ENCODE measurements around the gene IGIP.
A peak's percentile ranks its signal among the peaks of the same experiment; 100 is the strongest.

IGIP gene

DNA sequence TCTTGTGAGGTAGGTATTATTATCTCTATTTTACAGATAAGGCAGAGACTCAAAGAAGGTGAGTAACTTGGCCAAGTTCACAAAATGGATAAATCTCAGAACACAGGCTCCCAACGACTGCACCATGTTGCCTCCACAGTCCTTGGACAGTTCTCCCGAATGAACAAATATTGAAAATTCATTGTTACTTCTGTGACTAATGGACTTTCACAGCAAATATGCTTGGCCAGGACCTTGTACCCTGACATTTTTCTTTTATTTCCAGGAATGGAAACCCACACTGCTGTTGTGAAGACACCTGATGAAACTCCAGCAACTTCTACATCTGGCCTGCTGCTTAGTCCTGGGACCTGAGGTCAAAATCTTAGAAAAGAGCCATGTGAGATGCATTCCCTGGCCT is 46.7 kb downstream of the IGIP start:
- Histone ChIP-seq H3K27ac (replicated peaks) (no peak overlapping the region), H3K4me3 (replicated peaks; ENCODE audit: insufficient read depth, low read length) (no peak overlapping the region), H3K27me3 (ENCODE audit: insufficient read depth, poor library complexity, severe bottlenecking) (no peaks in the 10 kb centered on the region)
- no peak for DNase-seq (ENCODE audit: low read depth in 1 of 2, low spot score in 1 of 2)
- TF ChIP-seq, protein P1, sequence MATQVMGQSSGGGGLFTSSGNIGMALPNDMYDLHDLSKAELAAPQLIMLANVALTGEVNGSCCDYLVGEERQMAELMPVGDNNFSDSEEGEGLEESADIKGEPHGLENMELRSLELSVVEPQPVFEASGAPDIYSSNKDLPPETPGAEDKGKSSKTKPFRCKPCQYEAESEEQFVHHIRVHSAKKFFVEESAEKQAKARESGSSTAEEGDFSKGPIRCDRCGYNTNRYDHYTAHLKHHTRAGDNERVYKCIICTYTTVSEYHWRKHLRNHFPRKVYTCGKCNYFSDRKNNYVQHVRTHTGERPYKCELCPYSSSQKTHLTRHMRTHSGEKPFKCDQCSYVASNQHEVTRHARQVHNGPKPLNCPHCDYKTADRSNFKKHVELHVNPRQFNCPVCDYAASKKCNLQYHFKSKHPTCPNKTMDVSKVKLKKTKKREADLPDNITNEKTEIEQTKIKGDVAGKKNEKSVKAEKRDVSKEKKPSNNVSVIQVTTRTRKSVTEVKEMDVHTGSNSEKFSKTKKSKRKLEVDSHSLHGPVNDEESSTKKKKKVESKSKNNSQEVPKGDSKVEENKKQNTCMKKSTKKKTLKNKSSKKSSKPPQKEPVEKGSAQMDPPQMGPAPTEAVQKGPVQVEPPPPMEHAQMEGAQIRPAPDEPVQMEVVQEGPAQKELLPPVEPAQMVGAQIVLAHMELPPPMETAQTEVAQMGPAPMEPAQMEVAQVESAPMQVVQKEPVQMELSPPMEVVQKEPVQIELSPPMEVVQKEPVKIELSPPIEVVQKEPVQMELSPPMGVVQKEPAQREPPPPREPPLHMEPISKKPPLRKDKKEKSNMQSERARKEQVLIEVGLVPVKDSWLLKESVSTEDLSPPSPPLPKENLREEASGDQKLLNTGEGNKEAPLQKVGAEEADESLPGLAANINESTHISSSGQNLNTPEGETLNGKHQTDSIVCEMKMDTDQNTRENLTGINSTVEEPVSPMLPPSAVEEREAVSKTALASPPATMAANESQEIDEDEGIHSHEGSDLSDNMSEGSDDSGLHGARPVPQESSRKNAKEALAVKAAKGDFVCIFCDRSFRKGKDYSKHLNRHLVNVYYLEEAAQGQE (IDR thresholded peaks at IDR 0.05; ENCODE audit: insufficient replicate concordance, low read depth) = no peak
- TF ChIP-seq SPI1 (IDR thresholded peaks at IDR 0.05; ENCODE audit: borderline replicate concordance, low read depth) = no peak

DNA sequence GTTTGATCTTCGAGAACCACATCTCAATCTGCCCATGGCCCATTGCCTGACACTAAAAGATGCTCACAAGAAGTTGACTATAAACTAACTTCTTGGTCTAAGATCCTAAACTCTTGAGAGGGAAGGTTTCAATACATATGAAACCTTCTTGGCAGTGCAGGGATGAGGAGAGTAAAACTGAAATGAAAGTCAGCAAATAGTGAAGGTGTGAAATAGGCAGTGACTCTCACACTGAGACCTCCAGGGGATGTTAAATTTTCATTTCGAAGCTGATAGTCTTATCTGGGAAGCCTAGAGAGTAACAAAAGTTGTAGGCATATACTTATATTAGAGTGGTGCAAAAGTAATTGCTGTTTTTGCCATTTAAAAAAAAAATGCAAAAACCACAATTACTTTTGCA is 48.3 kb downstream of the IGIP start:
- TF ChIP-seq POLR2AphosphoS5 (IDR thresholded peaks at IDR 0.05; ENCODE audit: low read depth) = no peak
- Histone ChIP-seq H3K27me3 (ENCODE audit: insufficient read depth, poor library complexity, severe bottlenecking) (no peaks in the 10 kb centered on the region), H3K27ac (replicated peaks) (no peak overlapping the region), H3K4me3 (replicated peaks; ENCODE audit: insufficient read depth, low read length) (no peak overlapping the region)
- no peak for DNase-seq (ENCODE audit: low read depth in 1 of 2, low spot score in 1 of 2)

DNA sequence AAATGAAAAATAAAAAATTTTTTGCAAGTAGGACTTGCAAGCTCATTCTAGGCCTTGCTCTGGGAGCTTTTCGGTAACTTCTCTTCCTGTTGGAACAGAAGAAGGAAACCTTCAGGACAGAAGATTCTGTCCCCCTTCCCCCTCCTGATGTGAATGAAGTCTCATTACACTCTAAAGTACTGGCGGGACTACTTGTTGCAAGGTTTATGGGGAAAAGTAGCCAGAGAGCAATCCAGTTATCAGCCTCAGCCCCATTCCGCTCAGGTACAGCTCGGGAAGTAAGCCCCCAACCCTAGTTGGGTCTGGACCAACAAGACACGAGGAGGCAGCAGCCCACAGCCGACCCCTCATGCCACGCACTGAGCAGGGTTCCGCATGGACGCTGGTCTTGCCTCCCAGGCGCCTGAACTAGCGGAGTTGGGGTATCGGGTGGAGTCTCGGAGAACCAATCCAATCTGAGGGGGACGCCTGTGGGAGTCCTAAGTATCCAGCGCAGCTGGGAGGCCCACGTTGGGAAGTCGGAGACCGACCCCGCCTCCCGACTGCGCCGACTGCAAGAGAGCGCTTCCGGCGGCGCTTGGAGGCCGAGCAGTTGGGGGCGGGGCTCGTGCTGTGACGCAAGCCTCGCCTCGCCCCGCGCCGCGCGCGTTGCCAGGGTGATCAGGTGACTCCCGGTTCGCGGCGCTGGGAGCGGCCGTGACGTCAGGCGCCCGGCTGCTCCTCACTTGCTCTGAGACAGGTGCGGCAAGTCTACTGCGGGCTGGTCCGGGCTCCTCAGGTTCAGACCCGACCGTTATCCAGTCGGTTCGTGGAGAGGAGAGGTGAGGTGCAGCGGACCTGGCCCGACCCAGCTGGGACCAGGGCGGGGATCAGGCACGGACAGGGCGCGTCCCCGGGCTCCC is 49.0 kb downstream of the IGIP start, which contains the start of gene CYSTM1:
TSS of gene CYSTM1 (plus strand) at position 724 of the 902 bp plus-strand sequence. CDS start 19,278 bp downstream, outside the sequence.
- Histone ChIP-seq H3K27ac (replicated peaks) (peak within 1 kb of the TSS; percentile 75), H3K4me3 (replicated peaks; ENCODE audit: insufficient read depth, low read length) (peak within 1 kb of the TSS; percentile 74), H3K27me3 (ENCODE audit: insufficient read depth, poor library complexity, severe bottlenecking) (no peaks in the 10 kb centered on the region)
- TF ChIP-seq POLR2AphosphoS5 (IDR thresholded peaks at IDR 0.05; ENCODE audit: low read depth) (peak; percentile 59; the same call in 1 of the 2 replicates), SPI1 (IDR thresholded peaks at IDR 0.05; ENCODE audit: borderline replicate concordance, low read depth) (no peak)
- TF ChIP-seq, protein P1 (IDR thresholded peaks at IDR 0.05; ENCODE audit: insufficient replicate concordance, low read depth) = no peak
- TF ChIP-seq, protein P2, sequence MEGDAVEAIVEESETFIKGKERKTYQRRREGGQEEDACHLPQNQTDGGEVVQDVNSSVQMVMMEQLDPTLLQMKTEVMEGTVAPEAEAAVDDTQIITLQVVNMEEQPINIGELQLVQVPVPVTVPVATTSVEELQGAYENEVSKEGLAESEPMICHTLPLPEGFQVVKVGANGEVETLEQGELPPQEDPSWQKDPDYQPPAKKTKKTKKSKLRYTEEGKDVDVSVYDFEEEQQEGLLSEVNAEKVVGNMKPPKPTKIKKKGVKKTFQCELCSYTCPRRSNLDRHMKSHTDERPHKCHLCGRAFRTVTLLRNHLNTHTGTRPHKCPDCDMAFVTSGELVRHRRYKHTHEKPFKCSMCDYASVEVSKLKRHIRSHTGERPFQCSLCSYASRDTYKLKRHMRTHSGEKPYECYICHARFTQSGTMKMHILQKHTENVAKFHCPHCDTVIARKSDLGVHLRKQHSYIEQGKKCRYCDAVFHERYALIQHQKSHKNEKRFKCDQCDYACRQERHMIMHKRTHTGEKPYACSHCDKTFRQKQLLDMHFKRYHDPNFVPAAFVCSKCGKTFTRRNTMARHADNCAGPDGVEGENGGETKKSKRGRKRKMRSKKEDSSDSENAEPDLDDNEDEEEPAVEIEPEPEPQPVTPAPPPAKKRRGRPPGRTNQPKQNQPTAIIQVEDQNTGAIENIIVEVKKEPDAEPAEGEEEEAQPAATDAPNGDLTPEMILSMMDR (IDR thresholded peaks at IDR 0.05; ENCODE audit: insufficient read depth, low read length) = no peak
- peak; percentile 73 to 80 for DNase-seq (ENCODE audit: low read depth in 1 of 2, low spot score in 1 of 2)

DNA sequence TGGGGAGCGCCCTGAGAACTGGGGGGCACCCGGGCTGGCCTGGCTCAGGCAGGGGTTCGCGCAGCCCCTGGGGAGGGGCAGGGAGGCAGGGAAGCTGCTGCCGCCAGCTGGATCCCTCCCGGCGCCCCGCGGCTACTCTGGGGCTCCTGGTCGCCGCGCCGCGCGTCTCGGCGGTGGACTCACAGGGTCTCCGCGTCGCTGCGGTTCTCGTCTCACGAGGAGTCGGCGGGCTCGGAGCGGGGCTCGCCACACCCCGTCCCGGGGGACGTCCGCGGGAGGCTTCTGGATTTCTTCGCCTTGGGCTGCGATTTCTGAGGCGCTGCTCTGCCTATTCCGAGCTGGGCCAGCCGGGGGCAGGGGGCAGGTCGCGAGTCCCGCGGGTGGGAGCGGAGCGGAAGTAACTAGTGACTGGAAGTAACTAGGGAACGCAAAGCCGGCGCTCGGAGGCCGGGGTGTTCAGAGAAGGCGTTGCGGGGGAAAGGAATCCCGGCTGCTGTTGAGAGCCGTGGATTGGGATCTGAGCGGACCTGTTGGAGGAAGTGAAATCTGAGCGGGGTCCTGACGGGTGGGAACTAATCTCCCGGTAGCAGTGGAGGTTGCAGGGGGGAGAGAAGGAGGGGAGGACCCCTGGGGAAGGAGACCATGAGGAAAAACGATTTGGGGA is 49.8 kb downstream of the IGIP start:
- peak overlapping the region; percentile 75 for H3K27ac ChIP-seq (replicated peaks)
- peak; percentile 27 to 60 for DNase-seq (ENCODE audit: low read depth in 1 of 2, low spot score in 1 of 2)
- peak; percentile 30; the same call in 1 of the 2 replicates for TF ChIP-seq SPI1 (IDR thresholded peaks at IDR 0.05; ENCODE audit: borderline replicate concordance, low read depth)
- TF ChIP-seq GABPA (IDR thresholded peaks at IDR 0.05; ENCODE audit: low read depth) = no peak
- TF ChIP-seq, protein P1 (IDR thresholded peaks at IDR 0.05; ENCODE audit: insufficient replicate concordance, low read depth) = no peak

More for the DNA sequence above, 49.8 kb downstream of the IGIP start:
- H3K27me3 ChIP-seq (ENCODE audit: insufficient read depth, poor library complexity, severe bottlenecking) = no peaks in the 10 kb centered on the region
- peak overlapping the region; percentile 74 for H3K4me3 ChIP-seq (replicated peaks; ENCODE audit: insufficient read depth, low read length)
